H9 (cell line): ENCODE data around the gene PSMC1. TPM values are rescaled to one million over a fixed set of nuclear protein-coding genes. Genes with fewer than 3 reads are reported as not detected.

ENCODE experiments used
- DNase-seq: peaks from one replicate; pipeline ENCODE4 v3.0.0-alpha.2; 2017
- H2AFZ ChIP-seq: one replicate; pipeline ENCODE4 v1.6.1; 2013; ENCODE audit warnings: mild to moderate bottlenecking, low read length, control low read depth, moderate library complexity
- H2AK5ac ChIP-seq: 2 replicates; pipeline ENCODE4 v1.6.1; 2013; ENCODE audit warnings: low read length, control low read depth, mixed read lengths; ENCODE audit not compliant: insufficient read length
- H2BK120ac ChIP-seq: one replicate; pipeline ENCODE4 v1.6.1; 2013; ENCODE audit warnings: low read depth, mild to moderate bottlenecking, low read length, control low read depth, inconsistent platforms; ENCODE audit not compliant: poor library complexity, severe bottlenecking
- H2BK12ac ChIP-seq: 2 replicates; pipeline ENCODE4 v1.6.1; 2013; ENCODE audit warnings: low read length, control low read depth, mixed read lengths, low read depth; ENCODE audit not compliant: insufficient read length
- H2BK15ac ChIP-seq: 2 replicates; pipeline ENCODE4 v1.6.1; 2013; ENCODE audit warnings: low read depth, low read length, control low read depth
- H2BK20ac ChIP-seq: one replicate; pipeline ENCODE4 v1.6.1; 2013; ENCODE audit warnings: low read depth, mild to moderate bottlenecking, low read length, control low read depth, inconsistent platforms; ENCODE audit not compliant: poor library complexity, severe bottlenecking
- H2BK5ac ChIP-seq: 2 replicates; pipeline ENCODE4 v1.6.1; 2013; ENCODE audit warnings: low read length, control low read depth, mixed read lengths; ENCODE audit not compliant: insufficient read length
- H3K14ac ChIP-seq: 2 replicates; pipeline ENCODE4 v1.6.1; 2013; ENCODE audit warnings: low read length, control low read depth; ENCODE audit not compliant: insufficient read depth
- H3K18ac ChIP-seq: 2 replicates; pipeline ENCODE4 v1.6.1; 2013; ENCODE audit warnings: low read depth, mild to moderate bottlenecking, mixed read lengths, low read length, control low read depth; ENCODE audit not compliant: insufficient read length
- H3K23ac ChIP-seq: 2 replicates; pipeline ENCODE4 v1.6.1; 2013; ENCODE audit warnings: low read length, control low read depth, mixed read lengths, low read depth; ENCODE audit not compliant: insufficient read length
- H3K23me2 ChIP-seq: 2 replicates; pipeline ENCODE4 v1.6.1; 2013; ENCODE audit warnings: low read depth, mild to moderate bottlenecking, mixed read lengths, low read length, control low read depth; ENCODE audit not compliant: insufficient read length, poor library complexity, severe bottlenecking
- H3K27ac ChIP-seq: 2 replicates; pipeline ENCODE4 v1.5.1; 2013; ENCODE audit warnings: low read length, control low read depth, mixed read lengths, low read depth; ENCODE audit not compliant: insufficient read length
- H3K27me3 ChIP-seq: 2 replicates; pipeline ENCODE4 v1.6.1; 2013; ENCODE audit warnings: low read length, control low read depth, inconsistent platforms; ENCODE audit not compliant: insufficient read depth
- H3K4ac ChIP-seq: 2 replicates; pipeline ENCODE4 v1.6.1; 2013; ENCODE audit warnings: low read depth, mild to moderate bottlenecking, control low read depth, inconsistent platforms, low read length, moderate library complexity
- H3K4me1 ChIP-seq: 2 replicates; pipeline ENCODE4 v1.6.1; 2013; ENCODE audit warnings: low read length, control low read depth, inconsistent platforms; ENCODE audit not compliant: insufficient read depth
- H3K4me2 ChIP-seq: 2 replicates; pipeline ENCODE4 v1.6.1; 2013; ENCODE audit warnings: low read length, control low read depth, mixed read lengths; ENCODE audit not compliant: insufficient read length, insufficient read depth
- H3K56ac ChIP-seq: 2 replicates; pipeline ENCODE4 v1.6.1; 2013; ENCODE audit warnings: low read depth, mild to moderate bottlenecking, mixed read lengths, low read length, control low read depth; ENCODE audit not compliant: insufficient read length
- H3K79me1 ChIP-seq: 2 replicates; pipeline ENCODE4 v1.6.1; 2013; ENCODE audit warnings: low read depth, mild to moderate bottlenecking, moderate library complexity, low read length, control low read depth, inconsistent platforms; ENCODE audit not compliant: insufficient read depth, poor library complexity, severe bottlenecking
- H3K79me2 ChIP-seq: 2 replicates; pipeline ENCODE4 v1.6.1; 2013; ENCODE audit warnings: low read length, control low read depth, inconsistent platforms; ENCODE audit not compliant: insufficient read depth
- H3K9ac ChIP-seq: 2 replicates; pipeline ENCODE4 v1.6.1; 2013; ENCODE audit warnings: low read length, control low read depth, mixed read lengths; ENCODE audit not compliant: insufficient read length; ENCODE audit errors: extremely low read depth
- H3K9me3 ChIP-seq: one replicate; pipeline ENCODE4 v1.6.1; 2013; ENCODE audit warnings: low read depth, low read length, inconsistent platforms; ENCODE audit not compliant: control insufficient read depth
- H3T11ph ChIP-seq: one replicate; pipeline ENCODE4 v1.6.1; 2013; ENCODE audit warnings: mild to moderate bottlenecking, low read length, control low read depth, inconsistent platforms
- H4K20me1 ChIP-seq: one replicate; pipeline ENCODE4 v1.6.1; 2013; ENCODE audit not compliant: control insufficient read depth, insufficient read length, insufficient read depth
- H4K5ac ChIP-seq: 2 replicates; pipeline ENCODE4 v1.6.1; 2013; ENCODE audit warnings: low read depth, mild to moderate bottlenecking, mixed read lengths, low read length, control low read depth; ENCODE audit not compliant: insufficient read length
- H4K8ac ChIP-seq: replicated peaks from 2 replicates; pipeline ENCODE4 v1.6.1; 2013; ENCODE audit warnings: low read length, control low read depth, mixed read lengths, low read depth; ENCODE audit not compliant: insufficient read length
- H4K91ac ChIP-seq: 2 replicates; pipeline ENCODE4 v1.6.1; 2013; ENCODE audit warnings: low read depth, mild to moderate bottlenecking, moderate library complexity, mixed read lengths, low read length, control low read depth; ENCODE audit not compliant: insufficient read length
- H3K27ac Mint-ChIP-seq, 3 experiments: 2 replicates in 2 of 3; 3 replicates in 1 of 3; pipeline ENCODE4 v1.8.0; 2020 to 2021; ENCODE audit warnings: mixed read lengths in 3 of 3, mild to moderate bottlenecking in 1 of 3, moderate library complexity in 1 of 3
- H3K27me3 Mint-ChIP-seq: 2 replicates; pipeline ENCODE4 v1.8.0; 2021; ENCODE audit warnings: low read depth, mild to moderate bottlenecking, moderate library complexity, mixed read lengths
- H3K36me3 Mint-ChIP-seq, 3 experiments: 2 replicates in 2 of 3; 3 replicates in 1 of 3; pipeline ENCODE4 v1.8.0; 2020 to 2021; ENCODE audit warnings: low read depth in 3 of 3, mixed read lengths in 3 of 3; ENCODE audit not compliant: insufficient read depth in 1 of 3
- H3K4me1 Mint-ChIP-seq, 2 experiments: 2 replicates each; pipeline ENCODE4 v1.8.0; 2020; ENCODE audit warnings: mixed read lengths in 2 of 2
- H3K4me3 Mint-ChIP-seq, 2 experiments: 2 replicates in 1 of 2; 3 replicates in 1 of 2; pipeline ENCODE4 v1.8.0; 2020 to 2021; ENCODE audit warnings: mild to moderate bottlenecking in 2 of 2, mixed read lengths in 2 of 2, moderate library complexity in 1 of 2
- H3K9me3 Mint-ChIP-seq, 2 experiments: 2 replicates in 1 of 2; 3 replicates in 1 of 2; pipeline ENCODE4 v1.8.0; 2020; ENCODE audit warnings: mild to moderate bottlenecking in 2 of 2, mixed read lengths in 2 of 2, moderate library complexity in 1 of 2
- WGBS: extraction: QIAGEN DNeasy Blood & Tissue Kit; methylation state at CpG from one replicate; pipeline ENCODE4 v1.1.7; 2013; ENCODE audit warnings: missing lambda C conversion rate, low lambda C conversion rate, mixed read lengths; ENCODE audit not compliant: insufficient read length; ENCODE audit errors: extremely low coverage; 5-methylcytosine and 5-hydroxymethylcytosine counted together
- total RNA-seq: library from RNA; stranded (reverse); gene quantifications from 2 replicates; pipeline ENCODE4 v1.2.1, GENCODE V29; 2021
- TF ChIP-seq, protein P1 (sequence below): fragments of 200-600 bp; sonication (generic); conservative IDR thresholded peaks from 3 replicates; pipeline ENCODE4 v1.8.0; 2021; ENCODE audit warnings: antibody characterized with exemption, mild to moderate bottlenecking

Gene PSMC1
- total RNA-seq, 1 experiment from 2014 or later = 113 TPM

- Mint-ChIP-seq H3K27me3 (no peaks in the 10 kb centered on the region), H3K36me3 (peaks cover 6 to 63% (median 45%) of the 10 kb centered on the region in 3 experiments; a peak in 6 of 7 replicates), H3K4me1 (peaks cover 11 to 14% of the 10 kb centered on the region in 2 experiments), H3K27ac (no peak overlapping the region; a peak in 1 of 7 replicates), H3K4me3 (no peak overlapping the region; a peak in 1 of 5 replicates), H3K9me3 (peaks cover 5 to 7% of the 10 kb centered on the region in 2 experiments)
- no peak overlapping the region for H3K27ac ChIP-seq
- H2AFZ ChIP-seq = no peak overlapping the region
- H3K4me1 ChIP-seq = no peaks in the 10 kb centered on the region
- no peak overlapping the region for H4K8ac ChIP-seq
- no peaks in the 10 kb centered on the region for H3K27me3 ChIP-seq
- H3K79me2 ChIP-seq = no peaks in the 10 kb centered on the region
- DNase-seq = no peak
- no peak overlapping the region for H2AK5ac ChIP-seq
- TF ChIP-seq, protein P1, sequence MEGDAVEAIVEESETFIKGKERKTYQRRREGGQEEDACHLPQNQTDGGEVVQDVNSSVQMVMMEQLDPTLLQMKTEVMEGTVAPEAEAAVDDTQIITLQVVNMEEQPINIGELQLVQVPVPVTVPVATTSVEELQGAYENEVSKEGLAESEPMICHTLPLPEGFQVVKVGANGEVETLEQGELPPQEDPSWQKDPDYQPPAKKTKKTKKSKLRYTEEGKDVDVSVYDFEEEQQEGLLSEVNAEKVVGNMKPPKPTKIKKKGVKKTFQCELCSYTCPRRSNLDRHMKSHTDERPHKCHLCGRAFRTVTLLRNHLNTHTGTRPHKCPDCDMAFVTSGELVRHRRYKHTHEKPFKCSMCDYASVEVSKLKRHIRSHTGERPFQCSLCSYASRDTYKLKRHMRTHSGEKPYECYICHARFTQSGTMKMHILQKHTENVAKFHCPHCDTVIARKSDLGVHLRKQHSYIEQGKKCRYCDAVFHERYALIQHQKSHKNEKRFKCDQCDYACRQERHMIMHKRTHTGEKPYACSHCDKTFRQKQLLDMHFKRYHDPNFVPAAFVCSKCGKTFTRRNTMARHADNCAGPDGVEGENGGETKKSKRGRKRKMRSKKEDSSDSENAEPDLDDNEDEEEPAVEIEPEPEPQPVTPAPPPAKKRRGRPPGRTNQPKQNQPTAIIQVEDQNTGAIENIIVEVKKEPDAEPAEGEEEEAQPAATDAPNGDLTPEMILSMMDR = no peak
- H3K79me1 ChIP-seq = no peaks in the 10 kb centered on the region
- H2BK15ac ChIP-seq = no peak overlapping the region
- H4K5ac ChIP-seq = no peak overlapping the region
- no peak overlapping the region for H4K91ac ChIP-seq
- H3K14ac ChIP-seq = no peak overlapping the region
- no peak overlapping the region for H3K4me2 ChIP-seq
- H3K23ac ChIP-seq = no peak overlapping the region
- no peak overlapping the region for H2BK5ac ChIP-seq
- no peak overlapping the region for H3T11ph ChIP-seq
- H3K56ac ChIP-seq = no peak overlapping the region
- no peak overlapping the region for H2BK12ac ChIP-seq
- no peak overlapping the region for H3K18ac ChIP-seq
- WGBS = no CpG with 5 or more reads among the region's 5 CpGs
- H3K9me3 ChIP-seq = no peaks in the 10 kb centered on the region
- H3K4ac ChIP-seq = no peak overlapping the region
- H3K9ac ChIP-seq = no peak overlapping the region
- H2BK20ac ChIP-seq = no peak overlapping the region
- H2BK120ac ChIP-seq = no peak overlapping the region
- no peaks in the 10 kb centered on the region for H3K23me2 ChIP-seq
- H4K20me1 ChIP-seq = no peaks in the 10 kb centered on the region
Measured at GRCh38 chr14:90295870-90296516, 39.6 kb downstream of the PSMC1 start.
